IMR-90 (cell line): ENCODE results near the gene RAB30. TPM values are rescaled to one million over a fixed set of nuclear protein-coding genes. Genes with fewer than 3 reads are reported as not detected.
A peak's percentile ranks its signal among the peaks of the same experiment; 100 is the strongest.

Source experiments
- ATAC-seq: fragments of 200-7000 bp; cut with Tn5 transposase; 2 replicates; pipeline ENCODE4 v1.9.1; 2020; ENCODE audit warnings: low read depth, mild to moderate bottlenecking, moderate library complexity
- BruUV-seq: library from RNA; stranded (reverse); fragments of 400-500 nt; replicated peaks from 2 replicates; lab custom pipeline; 2021; lab: Mats Ljungman, UMichigan
- CTCF ChIA-PET: fragments of 300-600 bp; formaldehyde crosslinking; extraction: SDS; loops from one replicate; lab custom pipeline; 2021; ENCODE audit warnings: antibody characterized with exemption; lab: Yijun Ruan, JAX
- POLR2A ChIA-PET: fragments of 300-600 bp; sonication (Branson Sonifier 250); formaldehyde crosslinking; loops from one replicate; lab custom pipeline; 2022; ENCODE audit warnings: antibody characterized with exemption; ENCODE audit not compliant: unreplicated experiment; lab: Charles Lee
- DNase-seq: peaks from one replicate; pipeline ENCODE4 v3.0.0; 2013
- H2AFZ ChIP-seq: replicated peaks from 2 replicates; pipeline ENCODE3; 2013; ENCODE audit warnings: low read length, mild to moderate bottlenecking; ENCODE audit not compliant: poor library complexity
- H2AK5ac ChIP-seq: 2 replicates; pipeline ENCODE4 v1.6.1; 2013; ENCODE audit warnings: low read depth, low read length, inconsistent platforms
- H2AK9ac ChIP-seq: replicated peaks from 2 replicates; pipeline ENCODE3; 2013; ENCODE audit warnings: mild to moderate bottlenecking, low read depth, low read length, moderate library complexity; ENCODE audit not compliant: poor library complexity
- H2BK120ac ChIP-seq: 2 replicates; pipeline ENCODE4 v1.6.1; 2013; ENCODE audit warnings: low read depth, low read length, inconsistent platforms
- H2BK15ac ChIP-seq: 3 replicates; pipeline ENCODE4 v1.6.1; 2013; ENCODE audit warnings: low read depth, low read length, inconsistent platforms
- H2BK20ac ChIP-seq: 2 replicates; pipeline ENCODE4 v1.6.1; 2013; ENCODE audit warnings: low read depth, mild to moderate bottlenecking, inconsistent platforms, low read length, moderate library complexity
- H2BK5ac ChIP-seq: 2 replicates; pipeline ENCODE4 v1.6.1; 2013; ENCODE audit warnings: mild to moderate bottlenecking, low read depth, low read length, inconsistent platforms; ENCODE audit not compliant: poor library complexity, severe bottlenecking
- H3K14ac ChIP-seq: replicated peaks from 2 replicates; pipeline ENCODE4 v1.6.1; 2013; ENCODE audit warnings: low read depth, low read length, inconsistent platforms
- H3K18ac ChIP-seq: 2 replicates; pipeline ENCODE4 v1.6.1; 2013; ENCODE audit warnings: low read depth, low read length, control low read depth
- H3K23ac ChIP-seq: 2 replicates; pipeline ENCODE4 v1.6.1; 2013; ENCODE audit warnings: low read depth, low read length, inconsistent platforms
- H3K27ac ChIP-seq: 2 replicates; pipeline ENCODE4 v1.5.1; 2013; ENCODE audit warnings: mild to moderate bottlenecking, control low read depth, low read length; ENCODE audit not compliant: insufficient read depth
- H3K27me3 ChIP-seq: 2 replicates; pipeline ENCODE4 v1.6.1; 2013; ENCODE audit warnings: low read length; ENCODE audit not compliant: control insufficient read depth, insufficient read depth
- H3K36me3 ChIP-seq: 2 replicates; pipeline ENCODE4 v1.6.1; 2013; ENCODE audit warnings: low read length, mixed read lengths; ENCODE audit not compliant: control insufficient read depth, insufficient read depth
- H3K4ac ChIP-seq: 2 replicates; pipeline ENCODE4 v1.6.1; 2013; ENCODE audit warnings: low read depth, low read length, inconsistent platforms
- H3K4me1 ChIP-seq: 2 replicates; pipeline ENCODE4 v1.6.1; 2013; ENCODE audit warnings: low read length, mixed read lengths; ENCODE audit not compliant: control insufficient read depth, insufficient read depth
- H3K4me2 ChIP-seq: 2 replicates; pipeline ENCODE4 v1.6.1; 2013; ENCODE audit warnings: low read depth, mild to moderate bottlenecking, control low read depth, low read length, moderate library complexity
- H3K4me3 ChIP-seq: 2 replicates; pipeline ENCODE4 v1.5.1; 2013; ENCODE audit warnings: low read depth, mild to moderate bottlenecking, control low read depth, low read length, moderate library complexity; ENCODE audit not compliant: insufficient read depth
- H3K56ac ChIP-seq: 2 replicates; pipeline ENCODE4 v1.6.1; 2013; ENCODE audit warnings: low read length, inconsistent platforms; ENCODE audit not compliant: insufficient read depth; ENCODE audit errors: extremely low read depth
- H3K79me1 ChIP-seq, 2 experiments: 2 replicates each; pipeline ENCODE4 v1.6.1; 2013; ENCODE audit warnings: low read length in 2 of 2, inconsistent platforms in 1 of 2, low read depth in 1 of 2
- H3K9ac ChIP-seq: 2 replicates; pipeline ENCODE4 v1.6.1; 2013; ENCODE audit warnings: low read depth, low read length, control low read depth
- H3K9me1 ChIP-seq: 2 replicates; pipeline ENCODE4 v1.6.1; 2013; ENCODE audit warnings: low read length, inconsistent platforms; ENCODE audit not compliant: insufficient read depth
- H3K9me3 ChIP-seq: 2 replicates; pipeline ENCODE4 v1.6.1; 2013; ENCODE audit warnings: low read length; ENCODE audit not compliant: control insufficient read depth, insufficient read depth
- H4K20me1 ChIP-seq: 2 replicates; pipeline ENCODE4 v1.6.1; 2013; ENCODE audit warnings: low read length, inconsistent platforms; ENCODE audit not compliant: insufficient read depth
- H4K5ac ChIP-seq: 2 replicates; pipeline ENCODE4 v1.6.1; 2013; ENCODE audit warnings: mild to moderate bottlenecking, low read depth, low read length, control low read depth
- H4K8ac ChIP-seq, 2 experiments: 2 replicates each; pipeline ENCODE4 v1.6.1; 2013; ENCODE audit warnings: low read depth in 2 of 2, low read length in 2 of 2, control low read depth in 1 of 2, inconsistent platforms in 1 of 2
- H4K91ac ChIP-seq: 2 replicates; pipeline ENCODE4 v1.6.1; 2013; ENCODE audit warnings: low read depth, low read length, inconsistent platforms; ENCODE audit not compliant: insufficient read depth
- BHLHE40 ChIP-seq: fragments of 150-350 bp; IDR thresholded peaks from 2 replicates; pipeline ENCODE4 v1.6.1; 2016; ENCODE audit warnings: mild to moderate bottlenecking, low read depth, low read length
- CEBPB ChIP-seq: IDR thresholded peaks from 2 replicates; pipeline ENCODE4 v1.6.1; 2012; ENCODE audit warnings: low read depth, low read length, improper control_type of control experiment
- CHD1 ChIP-seq: IDR thresholded peaks from 2 replicates; pipeline ENCODE4 v1.6.1; 2012; ENCODE audit warnings: low read depth, low read length, improper control_type of control experiment
- CTCF ChIP-seq: conservative IDR thresholded peaks from 2 replicates; pipeline ENCODE4 v1.5.1; 2012; ENCODE audit warnings: mild to moderate bottlenecking, low read depth, low read length, improper control_type of control experiment
- ELK1 ChIP-seq: fragments of 150-350 bp; IDR thresholded peaks from 2 replicates; pipeline ENCODE4 v1.6.1; 2016; ENCODE audit warnings: low read depth, mild to moderate bottlenecking, low read length, moderate library complexity, borderline replicate concordance
- FOS ChIP-seq: fragments of 150-350 bp; IDR thresholded peaks from 2 replicates; pipeline ENCODE4 v1.6.1; 2016; ENCODE audit warnings: low read depth, low read length
- MAFK ChIP-seq: IDR thresholded peaks from 2 replicates; pipeline ENCODE4 v1.6.1; 2012; ENCODE audit warnings: low read depth, low read length, improper control_type of control experiment
- MXI1 ChIP-seq: IDR thresholded peaks from 2 replicates; pipeline ENCODE4 v1.6.1; 2012; ENCODE audit warnings: low read depth, mild to moderate bottlenecking, low read length, moderate library complexity, borderline replicate concordance
- NFE2L2 ChIP-seq: fragments of 150-350 bp; IDR thresholded peaks from 2 replicates; pipeline ENCODE4 v1.6.1; 2016; ENCODE audit warnings: low read depth, mild to moderate bottlenecking, low read length
- POLR2A ChIP-seq: IDR thresholded peaks from 2 replicates; pipeline ENCODE4 v1.6.1; 2012; ENCODE audit warnings: mild to moderate bottlenecking, low read depth, low read length
- RAD21 ChIP-seq: IDR thresholded peaks from 2 replicates; pipeline ENCODE4 v1.6.1; 2012; ENCODE audit warnings: low read length, improper control_type of control experiment
- RCOR1 ChIP-seq: IDR thresholded peaks from 2 replicates; pipeline ENCODE4 v1.6.1; 2012; ENCODE audit warnings: mild to moderate bottlenecking, low read length, improper control_type of control experiment; ENCODE audit not compliant: insufficient replicate concordance
- RFX5 ChIP-seq: IDR thresholded peaks from 2 replicates; pipeline ENCODE4 v1.8.0; 2012; ENCODE audit warnings: low read depth, mild to moderate bottlenecking, low read length, moderate library complexity
- SMC3 ChIP-seq: fragments of 150-350 bp; IDR thresholded peaks from 2 replicates; pipeline ENCODE4 v1.6.1; 2016; ENCODE audit warnings: low read depth, mild to moderate bottlenecking, antibody characterized with exemption, low read length, moderate library complexity
- USF2 ChIP-seq: fragments of 150-350 bp; IDR thresholded peaks from 2 replicates; pipeline ENCODE4 v1.6.1; 2017; ENCODE audit warnings: mild to moderate bottlenecking, antibody characterized with exemption, low read length, low read depth
- whole genome bisulfite sequencing, 2 experiments: methylation state at CpG; one replicate each; pipeline versions ENCODE4 v1.1.5 to v1.1.7; 2013; ENCODE audit warnings: missing lambda C conversion rate in 2 of 2; ENCODE audit not compliant: insufficient read length in 1 of 2; ENCODE audit errors: extremely low coverage in 2 of 2; 5-methylcytosine and 5-hydroxymethylcytosine counted together
- dilution Hi-C: fragments of 300-500 bp; cut with HindIII; formaldehyde crosslinking; loops from one replicate; pipeline ENCODE4 v1.14.3; 2018; ENCODE audit warnings: low sequenced_read_pairs; ENCODE audit not compliant: unreplicated experiment
- in situ Hi-C: fragments of 300-500 bp; cut with MboI; formaldehyde crosslinking; loops from 3 replicates; pipeline ENCODE4 v1.14.3; 2019; ENCODE audit warnings: low sequenced_read_pairs, inconsistent platforms, mixed read lengths
- intact Hi-C: fragments of 100-400 bp; cut with micrococcal nuclease; formaldehyde crosslinking; loops from 2 replicates; pipeline ENCODE4 v1.10.0; 2022
- polyA plus RNA-seq, 3 experiments: library from polyadenylated mRNA; depleted of rRNA; stranded (reverse); fragments of >200 nt; gene quantifications; 2 replicates each; pipeline ENCODE4 v1.2.3, GENCODE V29; 2012; ENCODE audit warnings: low replicate concordance in 1 of 3
- total RNA-seq: library from RNA; depleted of rRNA; stranded (reverse); fragments of >200 nt; gene quantifications from 2 replicates; pipeline ENCODE4 v1.2.3, GENCODE V29; 2012

Gene RAB30
- total and polyA plus RNA-seq, 2 of the 4 experiments (the other 2 are of a cell fraction) = 7.2 to 25.6 TPM

GRCh38 chr11:83063073-83063754 lies 8.5 kb downstream of the RAB30 start:
- no peak overlapping the region for H3K4me3 ChIP-seq
- DNase-seq (peak; percentile 33), ATAC-seq (peak; percentile 35)
- intact Hi-C loops = no loop called here
- no peak overlapping the region for H4K8ac ChIP-seq
- H3K79me1 ChIP-seq = peaks cover 11 to 39% of the 10 kb centered on the region in 2 experiments
- CTCF ChIA-PET = interaction anchor here (0.7 to 1.3 kb wide), 2 partner anchors 11 to 199 kb away, joined by 3 read pairs; no protein-coding TSS in a partner anchor
- H3K4me1 ChIP-seq = no peaks in the 10 kb centered on the region
- H3K4ac ChIP-seq = no peak overlapping the region
- H2AK5ac ChIP-seq = no peak overlapping the region
- no peak overlapping the region for H3K18ac ChIP-seq
- no peak overlapping the region for H2BK5ac ChIP-seq
- H2BK20ac ChIP-seq = no peak overlapping the region
- BruUV-seq = no TSS peak
- H3K27ac ChIP-seq = no peak overlapping the region
- H2AFZ ChIP-seq = no peak overlapping the region
- no peak overlapping the region for H4K91ac ChIP-seq
- no peak overlapping the region for H2BK15ac ChIP-seq
- no peak overlapping the region for H3K23ac ChIP-seq
- 0 out of 2 replicates have a peak, but pooled peaks cover 5% of the 10 kb centered on the region for H4K20me1 ChIP-seq
- no CpG with 5 or more reads among the region's 7 CpGs for WGBS, 2 experiments
- in situ Hi-C loops = no loop called here
- peak overlapping the region; percentile 22; the same call in 1 of the 2 replicates for H3K4me2 ChIP-seq
- H3K27me3 ChIP-seq = no peaks in the 10 kb centered on the region
- H3K56ac ChIP-seq = no peak overlapping the region
- peaks cover 3% of the 10 kb centered on the region; the same call in 1 of the 2 replicates for H3K9me1 ChIP-seq
- POLR2A ChIA-PET = no interaction called here
- H2BK120ac ChIP-seq = no peak overlapping the region
- no peak overlapping the region for H3K9ac ChIP-seq
- H2AK9ac ChIP-seq = no peak overlapping the region
- no peaks in the 10 kb centered on the region for H3K36me3 ChIP-seq
- no peak overlapping the region for H3K14ac ChIP-seq
- H3K9me3 ChIP-seq = no peaks in the 10 kb centered on the region
- no peak overlapping the region for H4K5ac ChIP-seq
- dilution Hi-C loops = loop anchor here (25.0 kb wide), 1 partner anchor 99 kb away; the partner anchor contains the start of gene PCF11
- no peak for TF ChIP-seq ELK1
- no peak for TF ChIP-seq POLR2A
- TF ChIP-seq NFE2L2 = no peak
- TF ChIP-seq USF2 = no peak
- no peak for TF ChIP-seq MAFK
- TF ChIP-seq MXI1 = no peak
- no peak for TF ChIP-seq RCOR1
- no peak for TF ChIP-seq CTCF
- no peak for TF ChIP-seq RFX5
- no peak for TF ChIP-seq BHLHE40
- TF ChIP-seq FOS = no peak
- no peak for TF ChIP-seq CHD1
- TF ChIP-seq RAD21 = no peak
- TF ChIP-seq CEBPB = no peak
- TF ChIP-seq SMC3 = no peak
